ENCODE data around the gene HACD3. TPM values are rescaled to one million over a fixed set of nuclear protein-coding genes. Genes with fewer than 3 reads are reported as not detected.

Gene HACD3, protein sequence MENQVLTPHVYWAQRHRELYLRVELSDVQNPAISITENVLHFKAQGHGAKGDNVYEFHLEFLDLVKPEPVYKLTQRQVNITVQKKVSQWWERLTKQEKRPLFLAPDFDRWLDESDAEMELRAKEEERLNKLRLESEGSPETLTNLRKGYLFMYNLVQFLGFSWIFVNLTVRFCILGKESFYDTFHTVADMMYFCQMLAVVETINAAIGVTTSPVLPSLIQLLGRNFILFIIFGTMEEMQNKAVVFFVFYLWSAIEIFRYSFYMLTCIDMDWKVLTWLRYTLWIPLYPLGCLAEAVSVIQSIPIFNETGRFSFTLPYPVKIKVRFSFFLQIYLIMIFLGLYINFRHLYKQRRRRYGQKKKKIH
- 78.5 and 110 TPM in 2 replicates for total RNA-seq

DNA sequence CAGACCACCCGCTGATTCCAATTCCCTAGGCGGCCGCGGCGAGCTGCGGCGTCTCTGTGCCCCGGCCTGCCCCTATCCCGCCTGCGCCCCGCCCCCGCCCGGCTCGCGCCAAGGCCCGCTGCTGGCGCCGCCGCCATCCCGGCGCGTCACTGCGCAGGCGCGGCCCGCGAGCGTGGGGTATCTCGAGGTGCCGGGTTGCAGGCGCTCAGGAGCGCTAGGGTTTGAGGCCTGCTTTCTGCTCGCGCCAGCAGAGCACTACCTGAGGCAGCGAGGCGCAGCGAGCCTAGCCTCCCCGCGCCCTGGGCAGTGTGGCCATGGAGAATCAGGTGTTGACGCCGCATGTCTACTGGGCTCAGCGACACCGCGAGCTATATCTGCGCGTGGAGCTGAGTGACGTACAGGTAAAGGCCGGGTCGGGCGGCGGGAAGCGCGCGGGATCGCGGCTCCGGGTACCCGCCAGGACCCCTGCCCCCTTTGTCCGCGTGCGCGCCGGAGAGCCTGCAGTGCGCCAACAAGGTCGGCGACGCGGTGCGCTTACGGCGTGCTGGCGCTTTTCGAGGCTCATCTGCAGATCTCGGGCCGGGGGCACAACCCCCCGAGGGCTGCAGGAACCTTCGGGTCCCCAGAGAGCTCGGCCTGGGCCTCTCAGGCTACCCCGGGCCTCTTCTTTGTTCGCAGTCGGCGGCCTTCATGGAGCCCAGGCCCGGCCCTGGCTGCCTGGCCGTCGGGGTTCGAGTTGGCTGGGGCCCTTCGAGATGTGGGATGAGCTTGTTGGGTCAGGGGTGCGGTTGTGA, at the start of gene HACD3:
TSS of gene HACD3 (plus strand) at position 146 of the 794 bp plus-strand sequence. CDS start at position 315, 169 bp downstream.

DNA sequence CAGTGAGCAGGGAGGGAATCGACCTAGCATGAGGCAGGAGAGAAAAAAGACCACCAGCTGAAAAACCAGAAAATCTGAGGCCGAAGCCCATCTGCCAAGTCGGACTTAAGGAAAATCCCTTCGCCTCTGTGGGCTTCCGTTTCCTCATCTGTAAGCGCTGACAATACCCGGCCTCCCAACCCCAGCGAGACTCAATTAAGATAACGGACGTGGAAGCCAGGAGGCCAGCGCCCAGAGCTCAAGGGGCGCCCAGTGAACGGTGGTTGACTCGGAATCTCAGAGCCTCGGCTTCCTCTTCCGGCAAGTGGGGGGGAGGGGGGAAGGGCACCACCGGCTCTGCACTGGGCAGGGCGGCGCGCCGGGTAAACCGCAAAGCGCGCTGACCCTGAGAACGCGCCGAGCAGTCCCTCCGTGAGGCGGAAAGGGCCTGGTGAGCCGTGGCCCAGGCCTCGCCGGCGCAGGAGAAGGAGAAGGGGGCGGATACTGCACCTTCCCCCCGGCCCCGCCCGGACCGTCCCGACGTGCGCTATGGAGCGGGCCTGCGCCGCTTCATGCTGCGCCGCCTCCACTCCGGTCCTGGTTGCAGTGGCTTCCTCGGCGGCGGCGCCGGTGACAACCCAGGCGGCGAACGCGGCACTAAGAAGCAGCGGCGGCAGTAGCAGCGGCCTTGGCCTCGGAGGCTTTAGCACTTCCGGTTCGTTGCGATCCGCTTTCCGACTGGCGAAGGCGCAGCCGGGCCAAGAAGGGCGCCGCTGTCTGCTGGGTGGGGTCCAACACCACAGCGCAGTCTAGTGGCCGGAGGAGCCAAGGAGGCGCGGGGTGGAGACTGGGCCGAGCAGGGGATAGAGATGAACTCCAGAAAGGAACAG, 13.0 kb upstream of the HACD3 start, which contains the start of gene DPP8:
TSS of gene DPP8 (minus strand) at position 693 of the 869 bp plus-strand sequence. CDS start 5,136 bp downstream, outside the sequence.

DNA sequence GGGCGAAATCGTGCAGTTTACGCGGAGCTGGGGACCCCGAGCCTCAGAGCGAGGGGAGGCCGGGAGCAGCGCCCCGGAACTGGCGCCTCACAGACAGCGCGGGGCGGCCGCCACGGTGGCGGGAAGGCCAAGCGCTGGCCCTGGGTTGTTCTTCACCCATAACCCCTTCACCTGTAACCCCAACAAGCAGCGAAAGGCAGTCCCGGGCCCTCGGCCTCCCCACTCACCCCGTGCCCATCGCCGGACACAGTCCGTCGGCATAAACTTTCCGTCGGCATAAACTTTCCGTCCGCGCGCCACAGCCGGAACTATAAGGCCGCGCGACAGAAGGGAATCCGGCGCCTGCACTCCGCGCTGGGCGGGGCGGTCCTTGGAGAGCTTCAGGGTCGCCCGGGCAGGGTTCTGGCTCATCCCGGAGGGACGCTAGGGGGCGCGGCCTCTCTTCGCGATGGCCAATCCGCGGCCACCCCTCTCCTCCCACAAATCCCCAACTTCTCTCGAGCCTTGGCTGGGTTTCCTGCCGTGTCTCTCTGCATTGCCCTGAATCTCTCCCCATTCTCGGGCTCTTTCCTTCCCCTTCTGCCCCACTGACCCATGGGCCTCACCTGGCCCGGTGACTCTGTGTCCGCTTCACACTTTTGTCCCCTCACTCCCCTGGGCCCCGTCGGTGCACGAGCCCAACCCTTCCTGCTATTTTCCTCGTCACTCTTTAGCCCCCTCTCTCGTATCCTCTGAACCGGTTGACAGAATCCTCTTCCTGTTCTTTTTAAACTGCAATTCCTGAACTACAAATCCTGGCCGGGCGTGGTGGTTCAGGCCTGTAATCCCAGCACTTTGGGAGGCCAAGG, 80.8 kb downstream of the HACD3 start, which contains the start of gene INTS14:
TSS of gene INTS14 (minus strand) at position 261 of the 848 bp plus-strand sequence. CDS start 3,751 bp downstream, outside the sequence.

DNA sequence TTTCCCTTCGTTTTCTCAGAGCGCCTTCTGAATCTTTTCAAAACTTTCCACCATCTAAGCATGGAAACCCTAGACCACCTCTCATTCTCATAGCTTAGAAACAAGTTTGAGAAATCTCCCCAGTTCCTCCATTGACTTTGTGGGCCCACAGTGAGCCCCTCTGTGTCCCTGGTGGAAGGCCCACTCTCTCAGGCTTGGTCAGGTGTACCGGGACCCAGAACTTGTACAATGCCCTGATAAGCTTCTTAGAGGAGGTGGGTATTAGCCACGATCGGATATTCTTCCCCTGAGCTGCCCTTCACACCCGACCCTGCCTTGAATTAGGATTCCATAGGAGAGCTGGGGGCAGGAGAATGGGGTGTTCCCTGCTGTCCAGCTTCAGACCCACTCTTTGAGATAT, 91.4 kb downstream of the HACD3 start, which contains the start of gene SLC24A1:
TSS of gene SLC24A1 (plus strand) at position 301 of the 400 bp plus-strand sequence. CDS start 2,143 bp downstream, outside the sequence.

Small RNA genes lying within 50 kb of the gene (small RNA-seq; reads per million reads assigned to genes)
- not detected for gene RF00019
- 0.20 reads per million for gene RNU6-19P

Other genes with a start within 250 kb of the HACD3 start
- gene PARP16, start 243.6 kb upstream of the HACD3 start, total RNA-seq = 6.9 and 9.4 TPM in 2 replicates
- gene RNU5A-1, start 234.4 kb upstream of the HACD3 start, total RNA-seq = not detected in 2 replicates
- not detected in 2 replicates for gene RNU5B-1, start 225.8 kb upstream of the HACD3 start, total RNA-seq
- gene IGDCC3, start 152.5 kb upstream of the HACD3 start, total RNA-seq = 0.33 and 7.1 TPM in 2 replicates
- 1.8 and 8.2 TPM in 2 replicates for gene IGDCC4, start 107.5 kb upstream of the HACD3 start, total RNA-seq
- gene DPP8, start 12.8 kb upstream of the HACD3 start, total RNA-seq = 36.5 and 41.9 TPM in 2 replicates
- gene INTS14, start 80.7 kb downstream of the HACD3 start, total RNA-seq = 34.2 and 36.1 TPM in 2 replicates
- 14.3 and 20.0 TPM in 2 replicates for gene SLC24A1, start 91.5 kb downstream of the HACD3 start, total RNA-seq

Measured in placental epithelial cell (primary cell).